Neural progenitor cell (in vitro differentiated cells): ENCODE results near the gene PRUNE2. TPM values are rescaled to one million over a fixed set of nuclear protein-coding genes. Genes with fewer than 3 reads are reported as not detected.

Experiments
- DNase-seq: peaks from one replicate; pipeline ENCODE4 v3.0.0-alpha.2; 2016; ENCODE audit warnings: low spot score
- H2AFZ ChIP-seq: fragments of 200-600 bp; sonication (generic); replicated peaks from 2 replicates; pipeline ENCODE4 v1.6.1; 2016; ENCODE audit warnings: antibody characterized with exemption
- H3F3A ChIP-seq: fragments of 200-600 bp; sonication (generic); 2 replicates; pipeline ENCODE4 v1.6.1; 2016; ENCODE audit warnings: antibody characterized with exemption, low read depth
- H3K27ac ChIP-seq: fragments of 200-600 bp; sonication (generic); 2 replicates; pipeline ENCODE4 v1.5.1; 2016; ENCODE audit warnings: mild to moderate bottlenecking
- H3K27me3 ChIP-seq: fragments of 200-600 bp; sonication (generic); 2 replicates; pipeline ENCODE4 v1.6.1; 2016; ENCODE audit warnings: mild to moderate bottlenecking, moderate library complexity
- H3K36me3 ChIP-seq: fragments of 200-600 bp; sonication (generic); 2 replicates; pipeline ENCODE4 v1.5.1; 2016
- H3K4me1 ChIP-seq: fragments of 200-600 bp; sonication (generic); 2 replicates; pipeline ENCODE4 v1.6.1; 2016; ENCODE audit warnings: mixed run types
- H3K4me2 ChIP-seq: fragments of 200-600 bp; sonication (generic); 2 replicates; pipeline ENCODE4 v1.6.1; 2016
- H3K4me3 ChIP-seq: fragments of 200-600 bp; sonication (generic); 2 replicates; pipeline ENCODE4 v1.5.1; 2016
- H3K79me2 ChIP-seq: fragments of 200-600 bp; sonication (generic); 2 replicates; pipeline ENCODE4 v1.6.1; 2016; ENCODE audit warnings: low read depth
- H3K9ac ChIP-seq: fragments of 200-600 bp; sonication (generic); 2 replicates; pipeline ENCODE4 v1.6.1; 2016
- H3K9me3 ChIP-seq: fragments of 200-600 bp; sonication (generic); 2 replicates; pipeline ENCODE4 v1.5.1; 2016; ENCODE audit warnings: low read depth
- H4K20me1 ChIP-seq: fragments of 200-600 bp; sonication (generic); 2 replicates; pipeline ENCODE4 v1.6.1; 2016; ENCODE audit warnings: low read depth
- H3K27ac Mint-ChIP-seq: 3 replicates; pipeline ENCODE4 v1.8.0; 2021; ENCODE audit warnings: mixed read lengths
- H3K27me3 Mint-ChIP-seq: 2 replicates; pipeline ENCODE4 v1.8.0; 2022; ENCODE audit warnings: low read depth, mild to moderate bottlenecking, inconsistent platforms, moderate library complexity, mixed read lengths; ENCODE audit not compliant: insufficient read depth
- H3K36me3 Mint-ChIP-seq: 3 replicates; pipeline ENCODE4 v1.8.0; 2021; ENCODE audit warnings: mixed read lengths
- H3K4me1 Mint-ChIP-seq: 3 replicates; pipeline ENCODE4 v1.8.0; 2021; ENCODE audit warnings: mixed read lengths
- H3K4me3 Mint-ChIP-seq: 3 replicates; pipeline ENCODE4 v1.8.0; 2021; ENCODE audit warnings: mild to moderate bottlenecking, moderate library complexity, mixed read lengths
- H3K9me3 Mint-ChIP-seq: 3 replicates; pipeline ENCODE4 v1.8.0; 2020; ENCODE audit warnings: mixed read lengths
- EZH2 ChIP-seq: fragments of 200-600 bp; sonication (generic); IDR thresholded peaks from 2 replicates; pipeline ENCODE4 v1.6.1; 2017; ENCODE audit warnings: antibody characterized with exemption, mild to moderate bottlenecking, moderate library complexity
- EZH2phosphoT487 ChIP-seq: fragments of 200-600 bp; sonication (generic); IDR thresholded peaks from 2 replicates; pipeline ENCODE4 v1.6.1; 2017; ENCODE audit warnings: antibody characterized with exemption
- total RNA-seq: library from RNA; depleted of rRNA; stranded (reverse); fragments of >200 nt; gene quantifications from 2 replicates; pipeline ENCODE4 v1.2.3, GENCODE V29; 2015; ENCODE audit warnings: low replicate concordance
- TF ChIP-seq, protein P1 (sequence below): fragments of 200-600 bp; sonication (generic); IDR thresholded peaks from 2 replicates; pipeline ENCODE4 v1.5.1; 2017; ENCODE audit warnings: antibody characterized with exemption, mild to moderate bottlenecking

The PRUNE2 gene
- total RNA-seq, 1 donor from 2014 or later = 28.2 TPM

DNA sequence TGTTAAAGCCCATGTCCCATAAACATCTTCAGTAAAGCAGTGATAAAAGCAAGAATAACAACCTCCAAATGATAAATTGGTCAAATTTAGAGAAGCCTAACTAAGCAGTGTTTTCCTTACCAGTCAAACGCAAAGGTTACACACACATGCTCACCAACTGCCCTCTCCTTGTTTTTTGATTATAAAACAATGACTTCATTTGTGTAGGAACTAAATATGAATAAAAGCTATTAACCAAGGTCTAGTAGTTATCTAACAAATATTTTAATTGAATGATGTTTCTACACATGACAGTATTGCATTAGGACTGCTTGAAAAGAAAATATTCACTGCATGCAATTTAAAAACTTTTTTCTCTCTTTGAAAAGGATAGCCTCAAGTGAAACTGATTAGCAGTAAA lies 105.0 kb downstream of the PRUNE2 start:
- H3K4me2 ChIP-seq = no peak overlapping the region
- no peaks in the 10 kb centered on the region for H4K20me1 ChIP-seq
- no peak overlapping the region for H3K27ac ChIP-seq
- H3K36me3 ChIP-seq = no peaks in the 10 kb centered on the region
- no peak for DNase-seq
- Mint-ChIP-seq H3K27me3 (peaks cover 8% of the 10 kb centered on the region), H3K4me3 (no peak overlapping the region), H3K36me3 (no peaks in the 10 kb centered on the region), H3K9me3 (no peaks in the 10 kb centered on the region), H3K4me1 (peaks cover 11% of the 10 kb centered on the region), H3K27ac (no peak overlapping the region)
- H3K79me2 ChIP-seq = no peaks in the 10 kb centered on the region
- H3K9ac ChIP-seq = no peak overlapping the region
- no peaks in the 10 kb centered on the region for H3K9me3 ChIP-seq
- H3F3A ChIP-seq = no peaks in the 10 kb centered on the region
- no peak overlapping the region for H3K4me3 ChIP-seq
- H3K4me1 ChIP-seq = no peaks in the 10 kb centered on the region
- H2AFZ ChIP-seq = no peak overlapping the region
- TF ChIP-seq, protein P1, sequence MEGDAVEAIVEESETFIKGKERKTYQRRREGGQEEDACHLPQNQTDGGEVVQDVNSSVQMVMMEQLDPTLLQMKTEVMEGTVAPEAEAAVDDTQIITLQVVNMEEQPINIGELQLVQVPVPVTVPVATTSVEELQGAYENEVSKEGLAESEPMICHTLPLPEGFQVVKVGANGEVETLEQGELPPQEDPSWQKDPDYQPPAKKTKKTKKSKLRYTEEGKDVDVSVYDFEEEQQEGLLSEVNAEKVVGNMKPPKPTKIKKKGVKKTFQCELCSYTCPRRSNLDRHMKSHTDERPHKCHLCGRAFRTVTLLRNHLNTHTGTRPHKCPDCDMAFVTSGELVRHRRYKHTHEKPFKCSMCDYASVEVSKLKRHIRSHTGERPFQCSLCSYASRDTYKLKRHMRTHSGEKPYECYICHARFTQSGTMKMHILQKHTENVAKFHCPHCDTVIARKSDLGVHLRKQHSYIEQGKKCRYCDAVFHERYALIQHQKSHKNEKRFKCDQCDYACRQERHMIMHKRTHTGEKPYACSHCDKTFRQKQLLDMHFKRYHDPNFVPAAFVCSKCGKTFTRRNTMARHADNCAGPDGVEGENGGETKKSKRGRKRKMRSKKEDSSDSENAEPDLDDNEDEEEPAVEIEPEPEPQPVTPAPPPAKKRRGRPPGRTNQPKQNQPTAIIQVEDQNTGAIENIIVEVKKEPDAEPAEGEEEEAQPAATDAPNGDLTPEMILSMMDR = no peak
- no peak for TF ChIP-seq EZH2phosphoT487
- TF ChIP-seq EZH2 = no peak
- H3K27me3 ChIP-seq = no peaks in the 10 kb centered on the region

DNA sequence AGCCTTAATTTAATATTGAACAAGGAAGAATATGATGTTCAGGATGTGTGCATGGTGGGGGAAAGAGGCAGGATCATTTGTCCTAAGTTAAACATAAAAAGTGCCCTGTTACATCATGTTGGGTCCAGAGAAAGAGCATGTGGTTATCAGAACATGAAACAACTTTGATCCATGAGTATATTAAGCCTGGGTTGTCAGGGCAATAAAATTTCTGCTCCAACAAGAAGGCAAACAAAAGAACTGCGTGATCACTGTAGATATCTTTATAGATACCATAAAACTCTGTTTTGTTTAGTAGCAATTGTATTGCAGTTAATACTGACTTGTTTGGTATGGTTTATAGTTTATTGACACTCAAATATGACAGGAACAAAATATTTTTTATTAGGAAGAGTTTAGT lies 106.4 kb downstream of the PRUNE2 start:
- DNase-seq = no peak
- no peaks in the 10 kb centered on the region for H3K4me1 ChIP-seq
- no peak overlapping the region for H3K27ac ChIP-seq
- H3K9ac ChIP-seq = no peak overlapping the region
- no peaks in the 10 kb centered on the region for H3K36me3 ChIP-seq
- no peaks in the 10 kb centered on the region for H3K79me2 ChIP-seq
- no peaks in the 10 kb centered on the region for H3K9me3 Mint-ChIP-seq
- peaks cover 2% of the 10 kb centered on the region for H3K27me3 Mint-ChIP-seq
- H3K4me3 ChIP-seq = no peak overlapping the region
- H3K4me2 ChIP-seq = no peak overlapping the region
- no peaks in the 10 kb centered on the region for H3K36me3 Mint-ChIP-seq
- no peak overlapping the region for H2AFZ ChIP-seq
- H3K9me3 ChIP-seq = no peaks in the 10 kb centered on the region
- no peaks in the 10 kb centered on the region for H4K20me1 ChIP-seq
- peaks cover 9% of the 10 kb centered on the region for H3K4me1 Mint-ChIP-seq
- H3K27ac Mint-ChIP-seq = no peak overlapping the region
- TF ChIP-seq EZH2phosphoT487 (no peak), EZH2 (no peak)
- TF ChIP-seq, protein P1 = no peak
- H3K27me3 ChIP-seq = no peaks in the 10 kb centered on the region
- H3F3A ChIP-seq = no peaks in the 10 kb centered on the region
- H3K4me3 Mint-ChIP-seq = no peak overlapping the region

DNA sequence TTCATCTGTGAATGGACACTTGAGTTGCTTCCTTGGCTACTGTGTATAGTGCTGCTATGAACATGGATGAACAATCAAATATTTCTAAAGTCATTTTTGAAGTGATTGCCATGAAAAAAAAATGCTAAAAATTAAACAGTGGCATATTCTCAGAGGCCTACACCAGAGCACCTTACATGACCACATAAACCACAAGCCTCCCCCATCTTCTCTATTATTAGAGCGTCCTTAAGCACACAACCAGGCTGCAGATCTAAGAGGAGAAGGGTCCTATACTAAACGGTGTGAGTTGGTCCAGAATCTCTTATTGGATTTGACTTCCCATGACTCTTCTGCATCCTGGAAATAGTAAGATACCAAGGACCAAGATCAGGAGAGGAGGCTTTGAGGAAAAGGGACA lies 107.4 kb downstream of the PRUNE2 start:
- Histone ChIP-seq H3K9me3 (no peaks in the 10 kb centered on the region), H4K20me1 (no peaks in the 10 kb centered on the region), H3K27ac (no peak overlapping the region), H3K4me2 (no peak overlapping the region), H3K79me2 (no peaks in the 10 kb centered on the region), H3K4me3 (no peak overlapping the region), H3K36me3 (no peaks in the 10 kb centered on the region), H3K9ac (no peak overlapping the region), H3F3A (no peaks in the 10 kb centered on the region), H3K27me3 (no peaks in the 10 kb centered on the region), H2AFZ (no peak overlapping the region), H3K4me1 (no peaks in the 10 kb centered on the region)
- H3K9me3 Mint-ChIP-seq = no peaks in the 10 kb centered on the region
- H3K27me3 Mint-ChIP-seq = peaks cover 2% of the 10 kb centered on the region
- H3K36me3 Mint-ChIP-seq = no peaks in the 10 kb centered on the region
- no peak for DNase-seq
- peaks cover 7% of the 10 kb centered on the region for H3K4me1 Mint-ChIP-seq
- no peak overlapping the region for H3K4me3 Mint-ChIP-seq
- no peak overlapping the region for H3K27ac Mint-ChIP-seq
- TF ChIP-seq EZH2 (no peak), EZH2phosphoT487 (no peak)
- TF ChIP-seq, protein P1 = no peak
